HG03159 (cell line): ENCODE measurements around the gene HOXD8.

ENCODE experiments used
- ATAC-seq: cut with Tn5 transposase; IDR thresholded peaks from one replicate; pipeline ENCODE4 v1.9.1; 2021; ENCODE audit warnings: mild to moderate bottlenecking, moderate library complexity; ENCODE audit not compliant: unreplicated experiment

The HOXD8 gene

GRCh38 chr2:176102309-176102866 lies 27.1 kb upstream of the HOXD8 start:
- ATAC-seq = no peak

- no peak for ATAC-seq
Measured at GRCh38 chr2:176103194-176103593, 26.3 kb upstream of the HOXD8 start.

GRCh38 chr2:176103742-176104315 lies 25.7 kb upstream of the HOXD8 start:
- ATAC-seq = no peak

GRCh38 chr2:176104316-176105077 lies 25.0 kb upstream of the HOXD8 start:
- ATAC-seq = no peak

GRCh38 chr2:176105078-176105729 lies 24.3 kb upstream of the HOXD8 start:
- no peak for ATAC-seq

GRCh38 chr2:176105730-176106580 lies 23.6 kb upstream of the HOXD8 start:
- no peak for ATAC-seq

- no peak for ATAC-seq
Measured at GRCh38 chr2:176106581-176107539, 22.6 kb upstream of the HOXD8 start, which contains the start of gene HOXD11. HOXD11 (plus strand) TSS chr2:176107280; CDS start chr2:176107356, 76 bp downstream.

- ATAC-seq = no peak
Measured at GRCh38 chr2:176107731-176108181, 21.7 kb upstream of the HOXD8 start.

GRCh38 chr2:176109192-176109901 lies 20.2 kb upstream of the HOXD8 start:
- ATAC-seq = no peak

GRCh38 chr2:176109946-176110345 lies 19.6 kb upstream of the HOXD8 start:
- no peak for ATAC-seq

- no peak for ATAC-seq
Measured at GRCh38 chr2:176110415-176111308, 18.8 kb upstream of the HOXD8 start.

- ATAC-seq = no peak
Measured at GRCh38 chr2:176111309-176111663, 18.2 kb upstream of the HOXD8 start.

- ATAC-seq = no peak
Measured at GRCh38 chr2:176111846-176112374, 17.6 kb upstream of the HOXD8 start.

- no peak for ATAC-seq
Measured at GRCh38 chr2:176112375-176113302, 16.9 kb upstream of the HOXD8 start.

- no peak for ATAC-seq
Measured at GRCh38 chr2:176114120-176114929, 15.2 kb upstream of the HOXD8 start.
